ENCODE results near the gene CDC42SE2. TPM values are rescaled to one million over a fixed set of nuclear protein-coding genes. Genes with fewer than 3 reads are reported as not detected.

Gene CDC42SE2
- total and polyA plus RNA-seq, 2 experiments from 2014 or later = 24.2 to 36.2 TPM

- no peak for TF ChIP-seq EZH2 (IDR thresholded peaks at IDR 0.05; ENCODE audit: low read depth, unreplicated experiment)
- TF ChIP-seq CTCF (conservative IDR thresholded peaks at IDR 0.05; ENCODE audit: low read depth in 2 of 2) = no peak
- TF ChIP-seq NANOG (IDR thresholded peaks at IDR 0.05; ENCODE audit: borderline replicate concordance) = no peak
- TF ChIP-seq CREB1 (CRISPR knock-in tag; IDR thresholded peaks at IDR 0.05; ENCODE audit: low read depth) = no peak
- TF ChIP-seq REST (IDR thresholded peaks at IDR 0.05; ENCODE audit: unreplicated experiment) = no peak
- TF ChIP-seq JUNB (IDR thresholded peaks at IDR 0.05; ENCODE audit: unreplicated experiment) = no peak
- TF ChIP-seq POLR2AphosphoS5 (IDR thresholded peaks at IDR 0.05; ENCODE audit: low read depth) = no peak
- no peak for TF ChIP-seq ETS1 (IDR thresholded peaks at IDR 0.05)
Observed at GRCh38 chr5:131396015-131396414, 132.2 kb downstream of the CDC42SE2 start (continued).

GRCh38 chr5:131396630-131397273 is 132.9 kb downstream of the CDC42SE2 start:
- Histone ChIP-seq H3K79me2 (replicated peaks; ENCODE audit: insufficient read depth) (no peaks in the 10 kb centered on the region), H2AFZ (no peak overlapping the region), H3K27me3 (ENCODE audit: insufficient read depth) (no peaks in the 10 kb centered on the region), H3K9me2 (ENCODE audit: insufficient read depth) (no peaks in the 10 kb centered on the region), H3K4me3 (no peak overlapping the region), H4K20me1 (replicated peaks; ENCODE audit: insufficient read depth) (no peaks in the 10 kb centered on the region), H3K27ac (ENCODE audit: low read depth) (no peak overlapping the region), H3K36me3 (ENCODE audit: insufficient read depth) (0 out of 2 replicates have a peak, but pooled peaks cover 3% of the 10 kb centered on the region), H3K4me1 (ENCODE audit: insufficient read depth) (no peaks in the 10 kb centered on the region), H3F3A (replicated peaks; ENCODE audit: low read depth) (no peaks in the 10 kb centered on the region), H3K4me2 (no peak overlapping the region)
- peaks cover under 1% of the 10 kb centered on the region; the same call in 1 of the 3 replicates for H3K9me3 Mint-ChIP-seq
- H3K4me1 Mint-ChIP-seq = no peaks in the 10 kb centered on the region
- peaks cover 4% of the 10 kb centered on the region for H3K27me3 Mint-ChIP-seq (ENCODE audit: insufficient read depth, low read depth, poor library complexity)
- H3K4me3 Mint-ChIP-seq = no peak overlapping the region
- DNase-seq (ENCODE audit: low spot score) (no peak), ATAC-seq (no peak)
- peaks cover 29% of the 10 kb centered on the region for H3K36me3 Mint-ChIP-seq (ENCODE audit: low read depth)
- no peak overlapping the region for H3K27ac Mint-ChIP-seq
- no peak for TF ChIP-seq CREB1 (CRISPR knock-in tag; IDR thresholded peaks at IDR 0.05; ENCODE audit: low read depth)
- TF ChIP-seq NANOG (IDR thresholded peaks at IDR 0.05; ENCODE audit: borderline replicate concordance) = no peak
- no peak for TF ChIP-seq EZH2 (IDR thresholded peaks at IDR 0.05; ENCODE audit: low read depth, unreplicated experiment)
- TF ChIP-seq ZNF462 (CRISPR knock-in tag; IDR thresholded peaks at IDR 0.05) = no peak
- no peak for TF ChIP-seq STAT1 (IDR thresholded peaks at IDR 0.05; ENCODE audit: unreplicated experiment)
- no peak for TF ChIP-seq EZH2phosphoT487 (IDR thresholded peaks at IDR 0.05; ENCODE audit: unreplicated experiment)
- no peak for TF ChIP-seq ZNF331 (CRISPR knock-in tag; IDR thresholded peaks at IDR 0.05; ENCODE audit: low read depth)
